ENCODE results near the gene FGF22.

Gene FGF22

DNA sequence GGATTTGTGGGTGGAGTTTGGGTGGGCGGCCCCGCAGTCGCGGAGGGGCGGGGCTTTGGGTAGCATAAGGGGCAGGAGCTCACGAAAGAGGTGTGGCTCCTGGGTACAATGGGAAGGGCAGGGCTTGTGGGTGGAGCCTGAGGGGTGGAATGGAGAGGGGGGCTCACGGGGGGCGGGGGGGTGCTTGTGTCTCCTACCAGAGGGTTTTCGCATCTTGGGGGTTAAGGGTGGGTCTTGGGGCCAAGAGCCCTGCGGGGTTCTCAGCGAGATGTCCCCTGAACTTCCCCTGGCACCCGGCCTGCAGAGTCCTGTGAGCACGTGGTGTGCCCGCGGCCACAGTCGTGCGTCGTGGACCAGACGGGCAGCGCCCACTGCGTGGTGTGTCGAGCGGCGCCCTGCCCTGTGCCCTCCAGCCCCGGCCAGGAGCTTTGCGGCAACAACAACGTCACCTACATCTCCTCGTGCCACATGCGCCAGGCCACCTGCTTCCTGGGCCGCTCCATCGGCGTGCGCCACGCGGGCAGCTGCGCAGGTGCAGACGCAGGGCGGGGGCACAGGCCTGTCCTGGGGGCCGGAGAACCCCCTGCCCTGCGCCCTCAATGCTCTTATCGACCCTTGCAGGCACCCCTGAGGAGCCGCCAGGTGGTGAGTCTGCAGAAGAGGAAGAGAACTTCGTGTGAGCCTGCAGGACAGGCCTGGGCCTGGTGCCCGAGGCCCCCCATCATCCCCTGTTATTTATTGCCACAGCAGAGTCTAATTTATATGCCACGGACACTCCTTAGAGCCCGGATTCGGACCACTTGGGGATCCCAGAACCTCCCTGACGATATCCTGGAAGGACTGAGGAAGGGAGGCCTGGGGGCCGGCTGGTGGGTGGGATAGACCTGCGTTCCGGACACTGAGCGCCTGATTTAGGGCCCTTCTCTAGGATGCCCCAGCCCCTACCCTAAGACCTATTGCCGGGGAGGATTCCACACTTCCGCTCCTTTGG, 41.6 kb downstream of the FGF22 start:
- no peak for FAIRE-seq

DNA sequence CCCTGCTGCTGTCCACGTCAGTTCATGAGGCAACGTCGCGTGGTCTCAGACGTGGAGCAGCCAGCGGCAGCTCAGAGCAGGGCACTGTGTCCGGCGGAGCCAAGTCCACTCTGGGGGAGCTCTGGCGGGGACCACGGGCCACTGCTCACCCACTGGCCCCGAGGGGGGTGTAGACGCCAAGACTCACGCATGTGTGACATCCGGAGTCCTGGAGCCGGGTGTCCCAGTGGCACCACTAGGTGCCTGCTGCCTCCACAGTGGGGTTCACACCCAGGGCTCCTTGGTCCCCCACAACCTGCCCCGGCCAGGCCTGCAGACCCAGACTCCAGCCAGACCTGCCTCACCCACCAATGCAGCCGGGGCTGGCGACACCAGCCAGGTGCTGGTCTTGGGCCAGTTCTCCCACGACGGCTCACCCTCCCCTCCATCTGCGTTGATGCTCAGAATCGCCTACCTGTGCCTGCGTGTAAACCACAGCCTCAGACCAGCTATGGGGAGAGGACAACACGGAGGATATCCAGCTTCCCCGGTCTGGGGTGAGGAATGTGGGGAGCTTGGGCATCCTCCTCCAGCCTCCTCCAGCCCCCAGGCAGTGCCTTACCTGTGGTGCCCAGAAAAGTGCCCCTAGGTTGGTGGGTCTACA, 43.1 kb downstream of the FGF22 start:
- no peak for FAIRE-seq

GRCh38 chr19:685454-685931, 45.8 kb downstream of the FGF22 start:
- no peak for FAIRE-seq

- FAIRE-seq, result no peak
These were observed 47.1 kb downstream of the FGF22 start for GRCh38 chr19:686589-687297.

GRCh38 chr19:687569-688166, 48.0 kb downstream of the FGF22 start:
- no peak for FAIRE-seq

GRCh38 chr19:688214-688613, 48.5 kb downstream of the FGF22 start:
- no peak for FAIRE-seq

DNA sequence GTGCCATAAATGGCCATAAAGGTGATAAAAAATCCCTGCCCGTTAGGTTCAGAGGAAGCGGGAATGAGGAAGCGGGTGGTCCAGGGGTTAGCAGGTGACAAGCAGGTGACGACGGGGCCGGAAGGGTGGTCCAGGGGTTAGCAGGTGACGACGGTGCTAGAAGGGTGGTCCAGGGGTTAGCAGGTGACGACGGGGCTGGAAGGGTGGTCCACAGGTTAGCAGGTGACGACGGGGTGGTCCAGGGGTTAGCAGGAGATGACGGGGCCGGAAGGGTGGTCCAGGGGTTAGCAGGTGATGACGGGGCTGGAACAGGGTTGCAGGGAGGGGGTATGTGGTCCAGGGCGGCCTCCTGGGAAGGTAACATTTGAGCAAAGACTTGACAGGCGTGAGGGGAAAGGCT, 49.3 kb downstream of the FGF22 start:
- FAIRE-seq, result no peak

DNA sequence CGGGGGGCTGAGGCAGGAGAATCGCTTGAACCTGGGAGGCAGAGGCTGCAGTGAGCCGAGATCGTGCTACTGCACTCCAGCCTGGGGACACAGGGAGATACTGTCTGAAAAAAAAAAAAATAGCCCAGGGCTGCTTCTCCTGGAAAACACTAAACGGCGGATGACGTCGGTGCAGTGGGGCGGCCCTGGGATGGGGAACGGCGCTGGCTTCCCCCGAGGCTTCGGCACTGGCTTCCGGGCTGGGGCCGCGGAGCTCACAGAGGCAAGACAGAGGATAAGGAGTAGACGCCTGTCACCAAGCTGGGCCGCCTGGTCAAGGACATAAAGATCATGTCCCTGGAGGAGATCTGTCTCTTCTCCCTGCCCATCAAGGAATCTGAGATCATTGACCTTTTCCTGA, 50.5 kb downstream of the FGF22 start:
- no peak for FAIRE-seq
